Right renal cortex interstitium (tissue), 3 donors: ENCODE data around the gene NPIPB8. TPM values are rescaled to one million over a fixed set of nuclear protein-coding genes. Genes with fewer than 3 reads are reported as not detected.
A peak's percentile ranks its signal among the peaks of the same experiment; 100 is the strongest.
"Not testable (repeated sequence)": the region's sequence is repeated elsewhere in the genome, so short reads cannot be mapped to it uniquely, and the experiment has no call there.

ENCODE experiments used
- DNase-seq, 3 donors: peaks; one replicate each; pipeline ENCODE4 v3.0.0-alpha.2; 2013; ENCODE audit warnings: low read depth in 3 of 3, low spot score in 2 of 3
- polyA plus RNA-seq, 3 donors: library from polyadenylated mRNA; unstranded; fragments of 120-200 nt; gene quantifications; one replicate each; pipeline ENCODE4 v1.2.1, GENCODE V29; 2013; ENCODE audit not compliant: insufficient read length in 3 of 3

NPIPB8 gene
- polyA plus RNA-seq = under 1 TPM in 1 of 3 donors, not detected in 2; 0.49 TPM

- DNase-seq = not testable (repeated sequence)
Observed at GRCh38 chr16:28637765-28638164, at the start of gene NPIPB8. Gene NPIPB8, plus strand, starts transcription at chr16:28638065. Its CDS starts 296 bp downstream, at chr16:28638361.

GRCh38 chr16:28589069-28589468, 48.8 kb upstream of the NPIPB8 start:
- no peak for DNase-seq

- no peak for DNase-seq
Observed at GRCh38 chr16:28589930-28590329, 47.9 kb upstream of the NPIPB8 start.

GRCh38 chr16:28590384-28591340, 47.2 kb upstream of the NPIPB8 start:
- DNase-seq = no peak

GRCh38 chr16:28591355-28591754, 46.5 kb upstream of the NPIPB8 start:
- DNase-seq = no peak

- DNase-seq = no peak
Observed at GRCh38 chr16:28592511-28592910, 45.4 kb upstream of the NPIPB8 start.

GRCh38 chr16:28592979-28593553, 44.8 kb upstream of the NPIPB8 start:
- no peak for DNase-seq

- DNase-seq = not testable (repeated sequence)
Observed at GRCh38 chr16:28595451-28595850, 42.4 kb upstream of the NPIPB8 start.

GRCh38 chr16:28596115-28596630, 41.7 kb upstream of the NPIPB8 start:
- DNase-seq = no peak

GRCh38 chr16:28596840-28597691, 40.8 kb upstream of the NPIPB8 start, which contains the start of gene SULT1A2:
Gene SULT1A2, minus strand, starts transcription at chr16:28597050. Its CDS starts 1,120 bp downstream, at chr16:28595930.
- peak in 1 of 3 donors; percentile 45 for DNase-seq

- no peak for DNase-seq
Observed at GRCh38 chr16:28597692-28598261, 40.1 kb upstream of the NPIPB8 start.

GRCh38 chr16:28599377-28600285, 38.2 kb upstream of the NPIPB8 start:
- not testable (repeated sequence) for DNase-seq

- not testable (repeated sequence) for DNase-seq
Observed at GRCh38 chr16:28600965-28601364, 36.9 kb upstream of the NPIPB8 start.

GRCh38 chr16:28601589-28601988, 36.3 kb upstream of the NPIPB8 start:
- DNase-seq = not testable (repeated sequence)

- DNase-seq = not testable (repeated sequence)
Observed at GRCh38 chr16:28602062-28602461, 35.8 kb upstream of the NPIPB8 start.

- DNase-seq = no peak
Observed at GRCh38 chr16:28602529-28602928, 35.3 kb upstream of the NPIPB8 start.

- no peak for DNase-seq
Observed at GRCh38 chr16:28603381-28604185, 34.3 kb upstream of the NPIPB8 start.

- no peak for DNase-seq
Observed at GRCh38 chr16:28604186-28604565, 33.7 kb upstream of the NPIPB8 start.
